ENCODE measurements around the gene KNDC1.

- TF ChIP-seq POLR2A (IDR thresholded peaks at IDR 0.05; ENCODE audit: low read depth) (no peak), CTCF (IDR thresholded peaks at IDR 0.05) (no peak), EP300 (IDR thresholded peaks at IDR 0.05) (no peak), POLR2AphosphoS5 (IDR thresholded peaks at IDR 0.05) (no peak)
Measured at GRCh38 chr10:133157662-133158436, 2.2 kb upstream of the KNDC1 start.

Measured in esophagus muscularis mucosa (tissue), 4 donors.